Measurements from ENCODE around the gene CCDC124.
"Not testable (repeated sequence)": the region's sequence is repeated elsewhere in the genome, so short reads cannot be mapped to it uniquely, and the experiment has no call there.

Gene CCDC124

GRCh38 chr19:17932485-17933338, at the start of gene CCDC124:
CCDC124 (plus strand) TSS chr19:17933015; CDS start chr19:17936421, 3,406 bp downstream.
- DNase-seq (ENCODE audit: low read depth): peak; percentile 83

GRCh38 chr19:17883627-17884410, 49.0 kb upstream of the CCDC124 start:
- DNase-seq (ENCODE audit: low read depth): no peak

- no peak for DNase-seq (ENCODE audit: low read depth)
These were observed 46.3 kb upstream of the CCDC124 start for GRCh38 chr19:17886515-17886914.

GRCh38 chr19:17887221-17887620, 45.6 kb upstream of the CCDC124 start:
- not testable (repeated sequence) for DNase-seq (ENCODE audit: low read depth)

- DNase-seq (ENCODE audit: low read depth): no peak
These were observed 44.6 kb upstream of the CCDC124 start for GRCh38 chr19:17888260-17888659.

GRCh38 chr19:17889609-17890214, 43.1 kb upstream of the CCDC124 start:
- DNase-seq (ENCODE audit: low read depth): no peak

- no peak for DNase-seq (ENCODE audit: low read depth)
These were observed 39.0 kb upstream of the CCDC124 start for GRCh38 chr19:17893766-17894165.

GRCh38 chr19:17902701-17903100, 30.1 kb upstream of the CCDC124 start:
- no peak for DNase-seq (ENCODE audit: low read depth)

GRCh38 chr19:17908244-17908643, 24.6 kb upstream of the CCDC124 start:
- no peak for DNase-seq (ENCODE audit: low read depth)

- DNase-seq (ENCODE audit: low read depth): no peak
These were observed 23.6 kb upstream of the CCDC124 start for GRCh38 chr19:17909003-17909732.

GRCh38 chr19:17910791-17911360, 21.9 kb upstream of the CCDC124 start:
- DNase-seq (ENCODE audit: low read depth): no peak

GRCh38 chr19:17915940-17916593, 16.7 kb upstream of the CCDC124 start:
- no peak for DNase-seq (ENCODE audit: low read depth)

GRCh38 chr19:17918151-17918550, 14.7 kb upstream of the CCDC124 start:
- not testable (repeated sequence) for DNase-seq (ENCODE audit: low read depth)

GRCh38 chr19:17919122-17919521, 13.7 kb upstream of the CCDC124 start:
- not testable (repeated sequence) for DNase-seq (ENCODE audit: low read depth)

- no peak for DNase-seq (ENCODE audit: low read depth)
These were observed 12.3 kb upstream of the CCDC124 start for GRCh38 chr19:17920527-17920926.

GRCh38 chr19:17922138-17922537, 10.7 kb upstream of the CCDC124 start:
- no peak for DNase-seq (ENCODE audit: low read depth)

GRCh38 chr19:17926044-17926443, 6.8 kb upstream of the CCDC124 start:
- no peak for DNase-seq (ENCODE audit: low read depth)

GRCh38 chr19:17929056-17929455, 3.8 kb upstream of the CCDC124 start:
- DNase-seq (ENCODE audit: low read depth): no peak

- no peak for DNase-seq (ENCODE audit: low read depth)
These were observed 1.2 kb upstream of the CCDC124 start for GRCh38 chr19:17931532-17932191.

- DNase-seq (ENCODE audit: low read depth): no peak
These were observed 757 bp downstream of the CCDC124 start for GRCh38 chr19:17933414-17934129.

All from activated gamma-delta T cell treated with anti-CD3 and anti-CD28 coated beads, Interleukin-2, amount 50 U/mL, for 16 hours (primary cell).